NCI-H460 (cell line): Measurements from ENCODE around the gene NPNT. TPM values are rescaled to one million over a fixed set of nuclear protein-coding genes. Genes with fewer than 3 reads are reported as not detected.
"Not testable (repeated sequence)": the region's sequence is repeated elsewhere in the genome, so short reads cannot be mapped to it uniquely, and the experiment has no call there.

Source experiments
- DNase-seq: peaks from one replicate; pipeline ENCODE4 v3.0.0-alpha.2; 2016; ENCODE audit warnings: low read depth; ENCODE audit errors: extremely low read depth
- polyA plus RNA-seq: library from polyadenylated mRNA; depleted of rRNA; stranded (reverse); fragments of >200 nt; gene quantifications from 2 replicates; pipeline ENCODE4 v1.2.3, GENCODE V29; 2014; cell fraction: nucleus; rRNA removed
- total RNA-seq: library from RNA; depleted of rRNA; stranded (reverse); fragments of >200 nt; shearing (Covaris generic); gene quantifications from 2 replicates; pipeline ENCODE4 v1.2.3, GENCODE V29; 2014; rRNA removed

Gene NPNT, protein sequence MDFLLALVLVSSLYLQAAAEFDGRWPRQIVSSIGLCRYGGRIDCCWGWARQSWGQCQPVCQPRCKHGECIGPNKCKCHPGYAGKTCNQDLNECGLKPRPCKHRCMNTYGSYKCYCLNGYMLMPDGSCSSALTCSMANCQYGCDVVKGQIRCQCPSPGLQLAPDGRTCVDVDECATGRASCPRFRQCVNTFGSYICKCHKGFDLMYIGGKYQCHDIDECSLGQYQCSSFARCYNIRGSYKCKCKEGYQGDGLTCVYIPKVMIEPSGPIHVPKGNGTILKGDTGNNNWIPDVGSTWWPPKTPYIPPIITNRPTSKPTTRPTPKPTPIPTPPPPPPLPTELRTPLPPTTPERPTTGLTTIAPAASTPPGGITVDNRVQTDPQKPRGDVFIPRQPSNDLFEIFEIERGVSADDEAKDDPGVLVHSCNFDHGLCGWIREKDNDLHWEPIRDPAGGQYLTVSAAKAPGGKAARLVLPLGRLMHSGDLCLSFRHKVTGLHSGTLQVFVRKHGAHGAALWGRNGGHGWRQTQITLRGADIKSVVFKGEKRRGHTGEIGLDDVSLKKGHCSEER
- total RNA-seq: 0.12 and 0.38 TPM in 2 replicates
- not detected in 2 replicates for polyA plus RNA-seq

- DNase-seq: no peak
Measured at GRCh38 chr4:105894660-105895582, at the start of gene NPNT. Gene NPNT (plus strand): TSS chr4:105895471. CDS start chr4:105895653, 182 bp downstream.

GRCh38 chr4:105845559-105845958 lies 49.7 kb upstream of the NPNT start:
- no peak for DNase-seq

- not testable (repeated sequence) for DNase-seq
Measured at GRCh38 chr4:105848359-105848758, 46.9 kb upstream of the NPNT start.

GRCh38 chr4:105851196-105851595 lies 44.1 kb upstream of the NPNT start:
- no peak for DNase-seq

- DNase-seq: not testable (repeated sequence)
Measured at GRCh38 chr4:105852230-105852629, 43.0 kb upstream of the NPNT start.

DNA sequence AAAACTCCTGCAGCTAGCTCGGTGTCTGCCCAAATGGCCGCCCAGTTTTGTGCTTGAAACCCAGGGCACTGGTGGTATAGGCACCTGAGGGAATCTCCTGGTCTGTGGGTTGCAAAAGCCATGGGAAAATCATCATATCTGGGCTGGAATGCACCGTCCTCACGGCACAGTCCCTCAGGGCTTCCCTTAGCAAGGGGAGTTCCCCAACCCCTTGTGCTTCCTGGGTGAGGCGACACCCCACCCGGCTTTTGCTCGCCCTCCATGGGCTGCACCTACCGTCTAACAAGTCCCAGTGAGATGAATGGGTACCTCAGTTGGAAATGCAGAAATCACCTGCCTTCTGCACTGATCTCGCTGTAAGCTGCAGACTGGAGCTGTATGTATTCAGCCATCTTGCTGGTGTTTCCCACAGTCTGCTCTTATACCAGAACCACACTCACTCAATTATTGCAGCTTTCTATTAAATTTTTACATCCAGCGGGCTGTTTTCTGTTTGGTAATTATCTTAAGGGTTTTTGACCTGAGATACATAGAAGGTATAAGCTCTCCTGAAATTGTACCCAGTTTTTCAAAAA lies 36.7 kb upstream of the NPNT start:
- no peak for DNase-seq

- peak; percentile 20 for DNase-seq
Measured at GRCh38 chr4:105859233-105859632, 36.0 kb upstream of the NPNT start.

DNA sequence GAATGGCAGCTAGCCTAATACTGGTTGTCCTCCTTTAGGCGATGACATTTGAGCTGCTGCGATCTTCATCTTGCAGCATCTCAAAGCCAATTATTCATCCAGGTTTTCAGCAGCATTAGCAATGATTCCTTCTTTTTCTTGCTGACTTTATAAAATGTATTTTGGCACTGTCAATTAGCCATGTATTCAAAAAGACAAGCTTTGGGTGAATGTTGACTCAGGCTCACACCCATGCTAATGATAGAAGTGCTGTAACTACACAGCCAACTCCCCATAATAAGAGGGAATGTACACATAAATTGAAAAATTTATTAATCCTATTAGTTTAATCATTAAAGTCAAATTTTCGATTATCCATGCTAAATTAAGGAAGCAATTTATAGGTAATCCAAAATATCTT lies 24.3 kb upstream of the NPNT start:
- no peak for DNase-seq

GRCh38 chr4:105871997-105872396 lies 23.3 kb upstream of the NPNT start:
- DNase-seq: no peak

- no peak for DNase-seq
Measured at GRCh38 chr4:105875233-105875632, 20.0 kb upstream of the NPNT start.

- no peak for DNase-seq
Measured at GRCh38 chr4:105878668-105879067, 16.6 kb upstream of the NPNT start.

- DNase-seq: no peak
Measured at GRCh38 chr4:105887508-105887907, 7.8 kb upstream of the NPNT start.

GRCh38 chr4:105895583-105896460 lies 551 bp downstream of the NPNT start:
- no peak for DNase-seq

GRCh38 chr4:105896461-105896942 lies 1.2 kb downstream of the NPNT start:
- DNase-seq: no peak

DNA sequence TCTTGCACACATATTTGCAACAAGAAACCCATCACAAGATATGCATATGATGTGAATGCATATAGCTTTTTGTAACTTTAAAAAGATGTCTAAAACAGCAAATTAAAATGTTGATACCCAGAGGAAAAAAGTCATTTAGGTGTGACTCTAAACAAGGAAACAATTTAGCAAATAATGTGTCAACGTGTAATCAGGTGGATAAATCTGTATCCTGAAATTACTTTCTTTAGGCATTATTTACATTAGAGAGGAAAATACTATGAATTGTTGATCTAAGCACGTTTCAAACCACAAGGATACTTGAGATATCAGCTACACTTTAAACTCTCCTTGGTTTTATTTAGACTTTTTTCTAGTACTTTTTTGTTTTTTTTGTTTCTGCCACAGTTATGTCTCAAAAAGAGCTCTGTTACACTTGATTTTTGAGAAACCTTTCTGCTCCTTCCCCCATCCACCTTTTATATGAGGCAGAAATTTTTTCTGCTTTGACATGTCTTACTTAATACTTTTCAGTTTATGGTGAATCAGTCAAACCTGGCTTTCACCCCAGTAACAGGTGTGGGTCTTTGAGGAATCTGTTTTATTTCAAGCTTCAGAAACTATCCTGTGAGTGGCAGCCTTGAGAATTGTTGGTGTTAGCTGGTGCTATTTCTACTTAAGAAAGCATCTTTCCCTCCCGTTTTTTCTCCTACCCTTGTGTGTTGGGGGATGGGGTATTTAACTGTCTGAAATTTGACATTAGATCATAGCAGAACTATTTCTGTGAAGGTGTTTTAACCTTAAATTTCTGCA lies 1.9 kb downstream of the NPNT start:
- no peak for DNase-seq

DNA sequence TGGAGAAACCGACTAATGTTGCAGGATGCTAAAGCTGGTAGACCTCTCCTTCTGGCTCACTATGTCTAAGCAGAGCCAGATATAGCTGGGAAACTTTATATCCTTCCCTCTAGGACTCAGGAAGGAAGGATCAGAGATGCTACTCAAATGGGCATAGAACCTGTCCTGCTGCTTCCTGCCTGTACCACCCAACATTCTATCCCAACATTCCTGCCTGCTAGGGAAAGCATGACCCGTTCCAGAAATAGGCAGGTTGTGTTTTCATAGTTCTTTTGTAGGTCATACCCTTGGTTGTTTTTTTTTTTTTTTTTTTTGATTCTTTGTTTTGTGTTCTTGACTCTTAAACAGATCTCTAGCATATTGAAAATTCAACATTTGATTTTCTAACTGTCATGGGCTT lies 5.3 kb downstream of the NPNT start:
- no peak for DNase-seq

- no peak for DNase-seq
Measured at GRCh38 chr4:105902550-105903262, 7.4 kb downstream of the NPNT start.

DNA sequence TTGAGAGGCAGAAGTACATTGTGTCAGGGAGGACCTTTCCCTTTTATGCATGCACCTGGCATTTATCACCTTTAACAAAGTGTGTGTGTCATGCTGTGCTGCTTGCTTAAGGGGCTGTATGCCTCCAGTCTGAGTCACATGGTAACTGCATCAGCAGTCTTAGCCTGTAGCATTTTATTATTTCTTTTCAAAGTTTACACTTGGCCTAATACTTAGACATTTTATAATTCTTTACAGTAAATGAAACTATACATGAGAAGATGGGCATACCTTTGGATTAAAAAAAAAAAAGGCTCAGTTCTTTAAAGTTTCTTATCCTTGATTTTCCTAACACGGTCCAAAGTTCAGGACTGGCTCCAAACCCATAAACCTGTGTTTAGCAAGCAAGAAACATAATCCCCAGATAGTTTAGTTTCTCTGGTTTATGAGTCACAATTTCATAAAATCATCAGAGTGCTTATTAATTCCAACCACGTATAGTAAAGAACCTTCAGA lies 14.6 kb downstream of the NPNT start:
- no peak for DNase-seq
